ENCODE data around the gene F2. TPM values are rescaled to one million over a fixed set of nuclear protein-coding genes. Genes with fewer than 3 reads are reported as not detected.

The F2 gene
- total and polyA plus RNA-seq, 2 of the 13 experiments (the other 11 are each of a cell fraction or from before 2014, with no cell fraction given) = 330 to 801 TPM

DNA sequence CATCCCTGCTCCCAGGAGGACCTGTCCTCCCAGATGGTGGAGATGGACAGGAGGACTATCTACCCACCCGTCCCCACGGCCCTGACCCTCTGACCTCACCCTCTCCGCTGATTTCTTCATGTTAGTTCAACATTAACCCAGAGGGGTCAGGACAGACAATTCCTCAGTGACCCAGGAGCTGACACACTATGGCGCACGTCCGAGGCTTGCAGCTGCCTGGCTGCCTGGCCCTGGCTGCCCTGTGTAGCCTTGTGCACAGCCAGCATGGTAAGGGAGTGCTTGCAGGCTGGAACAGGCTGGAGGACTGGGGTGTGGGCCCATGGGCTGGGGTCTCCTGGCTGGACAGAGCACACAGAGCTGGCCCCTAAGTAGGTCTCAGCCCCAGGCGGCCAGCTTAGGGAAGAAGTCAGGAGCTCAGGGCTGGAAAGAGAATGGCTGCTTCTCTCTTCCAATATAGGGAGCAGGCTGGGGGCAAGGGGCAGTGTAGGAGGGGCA, at the start of gene F2 (continued):
- TF ChIP-seq, protein P1, sequence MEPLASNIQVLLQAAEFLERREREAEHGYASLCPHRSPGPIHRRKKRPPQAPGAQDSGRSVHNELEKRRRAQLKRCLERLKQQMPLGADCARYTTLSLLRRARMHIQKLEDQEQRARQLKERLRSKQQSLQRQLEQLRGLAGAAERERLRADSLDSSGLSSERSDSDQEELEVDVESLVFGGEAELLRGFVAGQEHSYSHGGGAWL (CRISPR knock-in tag; IDR thresholded peaks at IDR 0.05) = no peak; the same call in 1 of the 2 replicates
- TF ChIP-seq, protein P2, sequence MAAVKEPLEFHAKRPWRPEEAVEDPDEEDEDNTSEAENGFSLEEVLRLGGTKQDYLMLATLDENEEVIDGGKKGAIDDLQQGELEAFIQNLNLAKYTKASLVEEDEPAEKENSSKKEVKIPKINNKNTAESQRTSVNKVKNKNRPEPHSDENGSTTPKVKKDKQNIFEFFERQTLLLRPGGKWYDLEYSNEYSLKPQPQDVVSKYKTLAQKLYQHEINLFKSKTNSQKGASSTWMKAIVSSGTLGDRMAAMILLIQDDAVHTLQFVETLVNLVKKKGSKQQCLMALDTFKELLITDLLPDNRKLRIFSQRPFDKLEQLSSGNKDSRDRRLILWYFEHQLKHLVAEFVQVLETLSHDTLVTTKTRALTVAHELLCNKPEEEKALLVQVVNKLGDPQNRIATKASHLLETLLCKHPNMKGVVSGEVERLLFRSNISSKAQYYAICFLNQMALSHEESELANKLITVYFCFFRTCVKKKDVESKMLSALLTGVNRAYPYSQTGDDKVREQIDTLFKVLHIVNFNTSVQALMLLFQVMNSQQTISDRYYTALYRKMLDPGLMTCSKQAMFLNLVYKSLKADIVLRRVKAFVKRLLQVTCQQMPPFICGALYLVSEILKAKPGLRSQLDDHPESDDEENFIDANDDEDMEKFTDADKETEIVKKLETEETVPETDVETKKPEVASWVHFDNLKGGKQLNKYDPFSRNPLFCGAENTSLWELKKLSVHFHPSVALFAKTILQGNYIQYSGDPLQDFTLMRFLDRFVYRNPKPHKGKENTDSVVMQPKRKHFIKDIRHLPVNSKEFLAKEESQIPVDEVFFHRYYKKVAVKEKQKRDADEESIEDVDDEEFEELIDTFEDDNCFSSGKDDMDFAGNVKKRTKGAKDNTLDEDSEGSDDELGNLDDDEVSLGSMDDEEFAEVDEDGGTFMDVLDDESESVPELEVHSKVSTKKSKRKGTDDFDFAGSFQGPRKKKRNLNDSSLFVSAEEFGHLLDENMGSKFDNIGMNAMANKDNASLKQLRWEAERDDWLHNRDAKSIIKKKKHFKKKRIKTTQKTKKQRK (IDR thresholded peaks at IDR 0.05; ENCODE audit: low read length) = no peak
- TF ChIP-seq, protein P3, sequence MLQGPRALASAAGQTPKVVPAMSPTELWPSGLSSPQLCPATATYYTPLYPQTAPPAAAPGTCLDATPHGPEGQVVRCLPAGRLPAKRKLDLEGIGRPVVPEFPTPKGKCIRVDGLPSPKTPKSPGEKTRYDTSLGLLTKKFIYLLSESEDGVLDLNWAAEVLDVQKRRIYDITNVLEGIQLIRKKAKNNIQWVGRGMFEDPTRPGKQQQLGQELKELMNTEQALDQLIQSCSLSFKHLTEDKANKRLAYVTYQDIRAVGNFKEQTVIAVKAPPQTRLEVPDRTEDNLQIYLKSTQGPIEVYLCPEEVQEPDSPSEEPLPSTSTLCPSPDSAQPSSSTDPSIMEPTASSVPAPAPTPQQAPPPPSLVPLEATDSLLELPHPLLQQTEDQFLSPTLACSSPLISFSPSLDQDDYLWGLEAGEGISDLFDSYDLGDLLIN (CRISPR knock-in tag; IDR thresholded peaks at IDR 0.05; ENCODE audit: borderline replicate concordance) = 0 out of 2 replicates have a peak, but pooled peaks have one; percentile 66
- TF ChIP-seq POLR2AphosphoS5 (IDR thresholded peaks at IDR 0.05; ENCODE audit: low read depth, low read length) (peak; percentile 99), NFRKB (IDR thresholded peaks at IDR 0.05) (no peak), FOXO1 (CRISPR knock-in tag; IDR thresholded peaks at IDR 0.05) (peak; percentile 85), ZNF543 (CRISPR knock-in tag; IDR thresholded peaks at IDR 0.05) (peak; percentile 19), ZNF816 (CRISPR knock-in tag; IDR thresholded peaks at IDR 0.05; ENCODE audit: borderline replicate concordance) (peak; percentile 81; the same call in 1 of the 2 replicates), CENPX (CRISPR knock-in tag; IDR thresholded peaks at IDR 0.05) (no peak), ZNF839 (CRISPR knock-in tag; IDR thresholded peaks at IDR 0.05; ENCODE audit: borderline replicate concordance) (peak; percentile 88), ZBTB3 (CRISPR knock-in tag; IDR thresholded peaks at IDR 0.05; ENCODE audit: borderline replicate concordance, low read depth) (no peak), NONO (IDR thresholded peaks at IDR 0.05) (no peak), NONO (CRISPR knock-in tag; conservative IDR thresholded peaks at IDR 0.05) (peak; percentile 95), IKZF1 (IDR thresholded peaks at IDR 0.05) (no peak), ZNF382 (CRISPR knock-in tag; IDR thresholded peaks at IDR 0.05; ENCODE audit: borderline replicate concordance) (no peak)
- TF ChIP-seq, protein P4, sequence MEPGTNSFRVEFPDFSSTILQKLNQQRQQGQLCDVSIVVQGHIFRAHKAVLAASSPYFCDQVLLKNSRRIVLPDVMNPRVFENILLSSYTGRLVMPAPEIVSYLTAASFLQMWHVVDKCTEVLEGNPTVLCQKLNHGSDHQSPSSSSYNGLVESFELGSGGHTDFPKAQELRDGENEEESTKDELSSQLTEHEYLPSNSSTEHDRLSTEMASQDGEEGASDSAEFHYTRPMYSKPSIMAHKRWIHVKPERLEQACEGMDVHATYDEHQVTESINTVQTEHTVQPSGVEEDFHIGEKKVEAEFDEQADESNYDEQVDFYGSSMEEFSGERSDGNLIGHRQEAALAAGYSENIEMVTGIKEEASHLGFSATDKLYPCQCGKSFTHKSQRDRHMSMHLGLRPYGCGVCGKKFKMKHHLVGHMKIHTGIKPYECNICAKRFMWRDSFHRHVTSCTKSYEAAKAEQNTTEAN (CRISPR knock-in tag; conservative IDR thresholded peaks at IDR 0.05) = no peak
- TF ChIP-seq, protein P5, sequence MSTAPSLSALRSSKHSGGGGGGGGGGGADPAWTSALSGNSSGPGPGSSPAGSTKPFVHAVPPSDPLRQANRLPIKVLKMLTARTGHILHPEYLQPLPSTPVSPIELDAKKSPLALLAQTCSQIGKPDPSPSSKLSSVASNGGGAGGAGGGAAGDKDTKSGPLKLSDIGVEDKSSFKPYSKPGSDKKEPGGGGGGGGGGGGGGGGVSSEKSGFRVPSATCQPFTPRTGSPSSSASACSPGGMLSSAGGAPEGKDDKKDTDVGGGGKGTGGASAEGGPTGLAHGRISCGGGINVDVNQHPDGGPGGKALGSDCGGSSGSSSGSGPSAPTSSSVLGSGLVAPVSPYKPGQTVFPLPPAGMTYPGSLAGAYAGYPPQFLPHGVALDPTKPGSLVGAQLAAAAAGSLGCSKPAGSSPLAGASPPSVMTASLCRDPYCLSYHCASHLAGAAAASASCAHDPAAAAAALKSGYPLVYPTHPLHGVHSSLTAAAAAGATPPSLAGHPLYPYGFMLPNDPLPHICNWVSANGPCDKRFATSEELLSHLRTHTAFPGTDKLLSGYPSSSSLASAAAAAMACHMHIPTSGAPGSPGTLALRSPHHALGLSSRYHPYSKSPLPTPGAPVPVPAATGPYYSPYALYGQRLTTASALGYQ (CRISPR knock-in tag; IDR thresholded peaks at IDR 0.05) = peak; percentile 84
- TF ChIP-seq, protein P6, sequence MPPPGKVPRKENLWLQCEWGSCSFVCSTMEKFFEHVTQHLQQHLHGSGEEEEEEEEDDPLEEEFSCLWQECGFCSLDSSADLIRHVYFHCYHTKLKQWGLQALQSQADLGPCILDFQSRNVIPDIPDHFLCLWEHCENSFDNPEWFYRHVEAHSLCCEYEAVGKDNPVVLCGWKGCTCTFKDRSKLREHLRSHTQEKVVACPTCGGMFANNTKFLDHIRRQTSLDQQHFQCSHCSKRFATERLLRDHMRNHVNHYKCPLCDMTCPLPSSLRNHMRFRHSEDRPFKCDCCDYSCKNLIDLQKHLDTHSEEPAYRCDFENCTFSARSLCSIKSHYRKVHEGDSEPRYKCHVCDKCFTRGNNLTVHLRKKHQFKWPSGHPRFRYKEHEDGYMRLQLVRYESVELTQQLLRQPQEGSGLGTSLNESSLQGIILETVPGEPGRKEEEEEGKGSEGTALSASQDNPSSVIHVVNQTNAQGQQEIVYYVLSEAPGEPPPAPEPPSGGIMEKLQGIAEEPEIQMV (CRISPR knock-in tag; IDR thresholded peaks at IDR 0.05; ENCODE audit: low read depth) = peak; percentile 76; the same call in 1 of the 2 replicates
- TF ChIP-seq, protein P7, sequence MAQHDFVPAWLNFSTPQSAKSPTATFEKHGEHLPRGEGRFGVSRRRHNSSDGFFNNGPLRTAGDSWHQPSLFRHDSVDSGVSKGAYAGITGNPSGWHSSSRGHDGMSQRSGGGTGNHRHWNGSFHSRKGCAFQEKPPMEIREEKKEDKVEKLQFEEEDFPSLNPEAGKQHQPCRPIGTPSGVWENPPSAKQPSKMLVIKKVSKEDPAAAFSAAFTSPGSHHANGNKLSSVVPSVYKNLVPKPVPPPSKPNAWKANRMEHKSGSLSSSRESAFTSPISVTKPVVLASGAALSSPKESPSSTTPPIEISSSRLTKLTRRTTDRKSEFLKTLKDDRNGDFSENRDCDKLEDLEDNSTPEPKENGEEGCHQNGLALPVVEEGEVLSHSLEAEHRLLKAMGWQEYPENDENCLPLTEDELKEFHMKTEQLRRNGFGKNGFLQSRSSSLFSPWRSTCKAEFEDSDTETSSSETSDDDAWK (CRISPR knock-in tag; IDR thresholded peaks at IDR 0.05) = no peak
